Keratinocyte (primary cell): ENCODE measurements around the gene PPP1R37. TPM values are rescaled to one million over a fixed set of nuclear protein-coding genes. Genes with fewer than 3 reads are reported as not detected.

Source experiments
- DNase-seq: peaks from one replicate; pipeline ENCODE4 v3.0.0-alpha.2; 2011; ENCODE audit warnings: low read depth, missing footprints, low spot score
- FAIRE-seq: peaks from 2 replicates; lab custom pipeline; 2011; peaks lifted over from hg19 to GRCh38; lab: Jason Lieb, UNC
- H2AFZ ChIP-seq: 2 replicates; pipeline ENCODE4 v1.6.0; 2012; ENCODE audit warnings: low read length, control low read depth, inconsistent platforms; ENCODE audit not compliant: control insufficient read depth
- H3K27ac ChIP-seq: 2 replicates; pipeline ENCODE4 v1.5.1; 2011; ENCODE audit warnings: low read length; ENCODE audit not compliant: control insufficient read depth, insufficient read depth
- H3K27me3 ChIP-seq: 3 replicates; pipeline ENCODE4 v1.6.0; 2011; ENCODE audit warnings: low read length; ENCODE audit not compliant: control insufficient read depth, insufficient read depth; ENCODE audit errors: extremely low read depth
- H3K36me3 ChIP-seq, 2 experiments: 2 replicates in 1 of 2; 3 replicates in 1 of 2; pipeline ENCODE4 v1.5.1; 2011; ENCODE audit warnings: low read length in 2 of 2, mild to moderate bottlenecking in 1 of 2; ENCODE audit not compliant: control insufficient read depth in 2 of 2, insufficient read depth in 2 of 2; ENCODE audit errors: extremely low read depth in 1 of 2
- H3K4me1 ChIP-seq: 3 replicates; pipeline ENCODE4 v1.5.1; 2011; ENCODE audit warnings: low read length; ENCODE audit not compliant: control insufficient read depth, insufficient read depth; ENCODE audit errors: extremely low read depth
- H3K4me2 ChIP-seq: 3 replicates; pipeline ENCODE4 v1.6.0; 2011; ENCODE audit warnings: low read depth, low read length; ENCODE audit not compliant: control insufficient read depth, insufficient read depth; ENCODE audit errors: extremely low read depth
- H3K4me3 ChIP-seq, 3 experiments: fragments of 200-600 bp in 1 of 3; sonication (generic) in 1 of 3; 2 replicates in 2 of 3; 3 replicates in 1 of 3; pipeline ENCODE4 v1.5.1; 2011 to 2016; ENCODE audit warnings: low read length in 3 of 3, mild to moderate bottlenecking in 3 of 3, control low read depth in 2 of 3, inconsistent platforms in 1 of 3, low read depth in 1 of 3, mixed read lengths in 1 of 3, mixed run types in 1 of 3, moderate library complexity in 1 of 3; ENCODE audit not compliant: control insufficient read depth in 2 of 3, insufficient read depth in 2 of 3; ENCODE audit errors: extremely low read depth in 1 of 3
- H3K79me2 ChIP-seq: 2 replicates; pipeline ENCODE4 v1.6.0; 2012; ENCODE audit warnings: low read length; ENCODE audit not compliant: control insufficient read depth, insufficient read depth
- H3K9ac ChIP-seq: 3 replicates; pipeline ENCODE4 v1.6.0; 2011; ENCODE audit warnings: low read length; ENCODE audit not compliant: control insufficient read depth, insufficient read depth; ENCODE audit errors: extremely low read depth
- H3K9me1 ChIP-seq: 3 replicates; pipeline ENCODE4 v1.6.0; 2011; ENCODE audit warnings: low read length; ENCODE audit not compliant: control insufficient read depth, insufficient read depth; ENCODE audit errors: extremely low read depth
- H3K9me3 ChIP-seq: 2 replicates; pipeline ENCODE4 v1.5.1; 2012; ENCODE audit warnings: low read depth, low read length; ENCODE audit not compliant: control insufficient read depth
- H4K20me1 ChIP-seq: 3 replicates; pipeline ENCODE4 v1.6.0; 2011; ENCODE audit warnings: low read length; ENCODE audit not compliant: control insufficient read depth, insufficient read depth; ENCODE audit errors: extremely low read depth
- EZH2 ChIP-seq: IDR thresholded peaks from one replicate; pipeline ENCODE4 v1.6.1; 2012; ENCODE audit warnings: inconsistent platforms, mild to moderate bottlenecking, low read length, moderate library complexity
- dilution Hi-C: fragments of 300-500 bp; cut with MboI; formaldehyde crosslinking; loops from one replicate; pipeline ENCODE4 v1.7.0; 2020; ENCODE audit warnings: low sequenced_read_pairs; ENCODE audit not compliant: extremely low pct_ligation_motif_present
- polyA plus RNA-seq, 5 experiments: library from polyadenylated mRNA; depleted of rRNA in 3 of 5; stranded (reverse) in 3 of 5; stranded (forward) in 1 of 5; unstranded in 1 of 5; fragments of >200 nt; gene quantifications; 1 replicate in 1 of 5; 2 replicates in 3 of 5; 3 replicates in 1 of 5; pipeline versions ENCODE4 v1.2.1 to v1.2.3, GENCODE V29; 2011 to 2012; ENCODE audit warnings: missing spikeins in 2 of 5, low read depth in 1 of 5, low replicate concordance in 1 of 5
- TF ChIP-seq, protein P1 (sequence below), 3 experiments: IDR thresholded peaks in 1 of 3; conservative IDR thresholded peaks in 1 of 3; optimal IDR thresholded peaks in 1 of 3; 2 replicates in 2 of 3; 3 replicates in 1 of 3; pipeline versions ENCODE3 to v1.5.1; 2011; ENCODE audit warnings: low read length in 3 of 3, mild to moderate bottlenecking in 3 of 3, moderate library complexity in 2 of 3, control low read depth in 1 of 3, inconsistent platforms in 1 of 3; ENCODE audit not compliant: insufficient read depth in 2 of 3; ENCODE audit errors: extremely low read depth in 1 of 3

Gene PPP1R37
- polyA plus RNA-seq, 1 donor (not counting 4 experiments of a cell fraction or from before 2014, with no cell fraction given) = 8.6 TPM

DNA sequence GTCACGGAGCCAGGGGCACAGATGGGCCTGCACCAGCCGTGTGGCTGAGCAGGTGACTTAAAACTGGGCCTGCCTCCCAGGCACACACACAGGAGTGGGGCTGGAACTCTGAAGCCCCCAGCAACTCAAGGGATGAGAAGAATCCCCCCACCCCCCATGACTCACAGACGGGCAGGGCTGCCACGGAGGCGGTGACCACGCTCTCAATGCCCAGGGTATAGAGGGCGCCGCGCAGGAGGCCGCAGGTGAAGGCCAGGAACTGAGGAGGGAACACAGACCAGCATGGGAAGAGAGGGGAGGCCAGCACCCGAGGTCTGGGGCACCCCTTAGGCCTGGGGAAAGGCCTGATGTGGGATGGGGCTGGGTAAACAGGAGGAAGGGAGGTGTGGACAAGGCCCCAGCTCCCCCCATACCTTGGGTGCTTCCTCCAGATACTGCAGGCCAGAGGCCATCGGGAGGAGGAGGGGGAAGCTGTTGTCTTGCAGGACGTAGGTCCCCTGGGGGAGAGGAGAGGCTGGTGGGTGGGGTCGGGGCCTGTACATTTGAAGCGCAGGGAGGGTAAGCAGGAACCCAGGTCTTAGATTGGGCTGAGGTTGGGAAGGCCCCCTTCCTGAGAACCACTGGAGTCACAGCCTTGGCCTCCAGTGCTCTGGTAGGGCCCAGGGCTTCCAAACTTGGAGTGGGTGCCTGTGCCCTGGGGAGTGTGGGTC, 70.9 kb downstream of the PPP1R37 start:
- TF ChIP-seq, protein P1, sequence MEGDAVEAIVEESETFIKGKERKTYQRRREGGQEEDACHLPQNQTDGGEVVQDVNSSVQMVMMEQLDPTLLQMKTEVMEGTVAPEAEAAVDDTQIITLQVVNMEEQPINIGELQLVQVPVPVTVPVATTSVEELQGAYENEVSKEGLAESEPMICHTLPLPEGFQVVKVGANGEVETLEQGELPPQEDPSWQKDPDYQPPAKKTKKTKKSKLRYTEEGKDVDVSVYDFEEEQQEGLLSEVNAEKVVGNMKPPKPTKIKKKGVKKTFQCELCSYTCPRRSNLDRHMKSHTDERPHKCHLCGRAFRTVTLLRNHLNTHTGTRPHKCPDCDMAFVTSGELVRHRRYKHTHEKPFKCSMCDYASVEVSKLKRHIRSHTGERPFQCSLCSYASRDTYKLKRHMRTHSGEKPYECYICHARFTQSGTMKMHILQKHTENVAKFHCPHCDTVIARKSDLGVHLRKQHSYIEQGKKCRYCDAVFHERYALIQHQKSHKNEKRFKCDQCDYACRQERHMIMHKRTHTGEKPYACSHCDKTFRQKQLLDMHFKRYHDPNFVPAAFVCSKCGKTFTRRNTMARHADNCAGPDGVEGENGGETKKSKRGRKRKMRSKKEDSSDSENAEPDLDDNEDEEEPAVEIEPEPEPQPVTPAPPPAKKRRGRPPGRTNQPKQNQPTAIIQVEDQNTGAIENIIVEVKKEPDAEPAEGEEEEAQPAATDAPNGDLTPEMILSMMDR (optimal IDR thresholded peaks at IDR 0.05 in 1 of 3, IDR thresholded peaks at IDR 0.05 in 1 of 3, conservative IDR thresholded peaks at IDR 0.05 in 1 of 3; ENCODE audit: extremely low read depth in 1 of 3, insufficient read depth in 2 of 3, low read length in 3 of 3) = peak in 1 of 3 experiments; percentile 7
- no peak for TF ChIP-seq EZH2
- Histone ChIP-seq H3K27me3 (no peaks in the 10 kb centered on the region), H2AFZ (peak overlapping the region; percentile 26), H3K4me1 (peaks cover 49% of the 10 kb centered on the region), H3K27ac (no peak overlapping the region), H4K20me1 (peaks cover 2% of the 10 kb centered on the region), H3K4me2 (peak overlapping the region; percentile 60), H3K9me3 (no peaks in the 10 kb centered on the region), H3K36me3 (no peaks in the 10 kb centered on the region), H3K79me2 (no peaks in the 10 kb centered on the region), H3K4me3 (no peak overlapping the region), H3K9ac (peak overlapping the region; percentile 28), H3K9me1 (no peaks in the 10 kb centered on the region)
- DNase-seq (no peak), FAIRE-seq (no peak)
- dilution Hi-C loops = no loop called here

DNA sequence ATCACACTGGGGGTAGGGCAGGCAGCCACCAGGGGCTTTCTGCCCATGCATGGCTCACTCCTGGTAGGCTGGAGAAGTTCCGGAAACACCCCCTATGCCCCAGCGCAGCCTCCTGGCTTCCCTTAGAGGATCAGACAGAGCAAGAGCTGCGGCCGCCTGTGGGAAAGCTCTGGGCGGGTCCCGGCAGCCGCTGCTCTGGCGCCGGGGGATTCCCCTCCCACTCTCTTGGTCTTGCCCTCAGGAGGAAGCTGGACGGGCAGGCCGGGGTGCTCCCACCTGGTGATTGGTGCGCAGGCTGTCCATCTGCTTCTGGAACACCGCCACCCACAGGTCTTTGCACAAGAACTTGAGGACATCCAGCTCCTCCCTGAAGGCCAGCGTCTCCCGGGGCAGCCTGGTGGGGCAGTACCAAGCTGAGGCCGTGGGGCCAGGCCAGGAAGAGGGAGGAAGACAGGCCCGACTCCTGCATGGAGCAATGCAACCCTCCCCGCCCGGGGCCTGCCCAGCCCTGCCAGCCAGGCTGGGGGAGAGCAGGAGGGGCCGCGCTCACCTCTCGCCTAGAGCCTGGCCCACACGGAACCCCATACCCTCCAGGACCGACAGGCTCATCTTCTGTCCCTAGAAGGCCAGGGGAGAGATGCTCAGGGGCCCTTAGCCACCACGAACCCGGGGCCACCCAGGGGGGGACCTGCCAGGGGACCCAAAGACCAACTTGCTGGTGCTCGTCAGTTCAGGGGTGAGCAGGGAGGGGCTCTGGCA, 71.8 kb downstream of the PPP1R37 start:
- FAIRE-seq = peak; percentile 20
- dilution Hi-C loops = no loop called here
- no peak overlapping the region for H3K27ac ChIP-seq
- peak; percentile 86 for DNase-seq
- TF ChIP-seq, protein P1 (optimal IDR thresholded peaks at IDR 0.05 in 1 of 3, IDR thresholded peaks at IDR 0.05 in 1 of 3, conservative IDR thresholded peaks at IDR 0.05 in 1 of 3; ENCODE audit: extremely low read depth in 1 of 3, insufficient read depth in 2 of 3, low read length in 3 of 3) = peak in 2 of 3 experiments; percentile 30 to 32
- TF ChIP-seq EZH2 = no peak
- no peaks in the 10 kb centered on the region for H3K27me3 ChIP-seq
- H2AFZ ChIP-seq = peak overlapping the region; percentile 67
- H3K9me3 ChIP-seq = no peaks in the 10 kb centered on the region
- H3K36me3 ChIP-seq = no peaks in the 10 kb centered on the region
- H3K9me1 ChIP-seq = no peaks in the 10 kb centered on the region
- peaks cover 49% of the 10 kb centered on the region for H3K4me1 ChIP-seq
- no peaks in the 10 kb centered on the region for H3K79me2 ChIP-seq
- H3K4me2 ChIP-seq = peak overlapping the region; percentile 60
- no peak overlapping the region for H3K4me3 ChIP-seq
- H4K20me1 ChIP-seq = peaks cover 2% of the 10 kb centered on the region
- peak overlapping the region; percentile 28 for H3K9ac ChIP-seq
